Memory B cell (primary cell): ENCODE results near the gene ERG.

Source experiments
- ATAC-seq: fragments of 150-1000 bp; cut with Tn5 transposase; 2 replicates; pipeline ENCODE4 v1.10.0; 2021; ENCODE audit warnings: low read depth, mild to moderate bottlenecking, moderate library complexity
- DNase-seq, 2 donors: peaks; one replicate each; pipeline ENCODE4 v3.0.0; 2022; ENCODE audit warnings: low spot score in 2 of 2
- H3K27ac Mint-ChIP-seq: one replicate; pipeline ENCODE4 v1.8.0; 2022; ENCODE audit warnings: mild to moderate bottlenecking, moderate library complexity, mixed read lengths
- H3K27me3 Mint-ChIP-seq: one replicate; pipeline ENCODE4 v1.8.0; 2022; ENCODE audit warnings: mixed read lengths
- H3K36me3 Mint-ChIP-seq: one replicate; pipeline ENCODE4 v1.8.0; 2022; ENCODE audit warnings: mild to moderate bottlenecking, mixed read lengths
- H3K4me1 Mint-ChIP-seq: one replicate; pipeline ENCODE4 v1.8.0; 2022; ENCODE audit warnings: mixed read lengths
- H3K4me3 Mint-ChIP-seq: one replicate; pipeline ENCODE4 v1.8.0; 2022; ENCODE audit warnings: mild to moderate bottlenecking, moderate library complexity, mixed read lengths
- H3K9me3 Mint-ChIP-seq: one replicate; pipeline ENCODE4 v1.8.0; 2022; ENCODE audit warnings: mixed read lengths

ERG gene

GRCh38 chr21:38354746-38355145, 143.5 kb downstream of the ERG start:
- H3K27me3 Mint-ChIP-seq: peaks cover 9% of the 10 kb centered on the region
- peaks cover 5% of the 10 kb centered on the region for H3K4me1 Mint-ChIP-seq
- H3K27ac Mint-ChIP-seq: peak overlapping the region; percentile 9
- H3K9me3 Mint-ChIP-seq: no peaks in the 10 kb centered on the region
- ATAC-seq: no peak
- DNase-seq: no peak
- no peaks in the 10 kb centered on the region for H3K36me3 Mint-ChIP-seq
- H3K4me3 Mint-ChIP-seq: no peak overlapping the region

GRCh38 chr21:38354231-38354630, 144.0 kb downstream of the ERG start:
- ATAC-seq (no peak), DNase-seq (no peak)
- no peaks in the 10 kb centered on the region for H3K36me3 Mint-ChIP-seq
- H3K27ac Mint-ChIP-seq: no peak overlapping the region
- peaks cover 9% of the 10 kb centered on the region for H3K27me3 Mint-ChIP-seq
- no peak overlapping the region for H3K4me3 Mint-ChIP-seq
- peaks cover 5% of the 10 kb centered on the region for H3K4me1 Mint-ChIP-seq
- H3K9me3 Mint-ChIP-seq: no peaks in the 10 kb centered on the region

- no peak for DNase-seq
- Mint-ChIP-seq H3K36me3 (no peaks in the 10 kb centered on the region), H3K4me1 (peaks cover 5% of the 10 kb centered on the region), H3K4me3 (no peak overlapping the region), H3K27me3 (peaks cover 9% of the 10 kb centered on the region), H3K27ac (no peak overlapping the region), H3K9me3 (no peaks in the 10 kb centered on the region)
- ATAC-seq: no peak
Measured at GRCh38 chr21:38352536-38353219, 145.6 kb downstream of the ERG start.

GRCh38 chr21:38351961-38352521, 146.2 kb downstream of the ERG start:
- Mint-ChIP-seq H3K4me3 (no peak overlapping the region), H3K36me3 (no peaks in the 10 kb centered on the region), H3K27me3 (peaks cover 9% of the 10 kb centered on the region), H3K4me1 (peaks cover 5% of the 10 kb centered on the region), H3K9me3 (no peaks in the 10 kb centered on the region), H3K27ac (no peak overlapping the region)
- no peak for DNase-seq
- ATAC-seq: no peak

GRCh38 chr21:38351176-38351959, 146.9 kb downstream of the ERG start:
- ATAC-seq (no peak), DNase-seq (no peak)
- H3K9me3 Mint-ChIP-seq: no peaks in the 10 kb centered on the region
- H3K4me1 Mint-ChIP-seq: peaks cover 4% of the 10 kb centered on the region
- peaks cover 7% of the 10 kb centered on the region for H3K27me3 Mint-ChIP-seq
- no peak overlapping the region for H3K4me3 Mint-ChIP-seq
- no peaks in the 10 kb centered on the region for H3K36me3 Mint-ChIP-seq
- no peak overlapping the region for H3K27ac Mint-ChIP-seq

GRCh38 chr21:38350684-38351083, 147.6 kb downstream of the ERG start:
- DNase-seq: no peak
- no peak overlapping the region for H3K4me3 Mint-ChIP-seq
- H3K4me1 Mint-ChIP-seq: peaks cover 3% of the 10 kb centered on the region
- peaks cover 5% of the 10 kb centered on the region for H3K27me3 Mint-ChIP-seq
- no peak for ATAC-seq
- no peaks in the 10 kb centered on the region for H3K36me3 Mint-ChIP-seq
- H3K27ac Mint-ChIP-seq: no peak overlapping the region
- H3K9me3 Mint-ChIP-seq: no peaks in the 10 kb centered on the region

GRCh38 chr21:38349977-38350376, 148.3 kb downstream of the ERG start:
- H3K27me3 Mint-ChIP-seq: peaks cover 7% of the 10 kb centered on the region
- no peak overlapping the region for H3K4me3 Mint-ChIP-seq
- H3K27ac Mint-ChIP-seq: no peak overlapping the region
- H3K36me3 Mint-ChIP-seq: no peaks in the 10 kb centered on the region
- ATAC-seq: no peak
- no peak for DNase-seq
- peaks cover 3% of the 10 kb centered on the region for H3K4me1 Mint-ChIP-seq
- H3K9me3 Mint-ChIP-seq: no peaks in the 10 kb centered on the region

- no peak overlapping the region for H3K27ac Mint-ChIP-seq
- no peak for ATAC-seq
- H3K4me1 Mint-ChIP-seq: peaks cover 3% of the 10 kb centered on the region
- no peaks in the 10 kb centered on the region for H3K9me3 Mint-ChIP-seq
- H3K4me3 Mint-ChIP-seq: no peak overlapping the region
- DNase-seq: no peak
- no peaks in the 10 kb centered on the region for H3K36me3 Mint-ChIP-seq
- H3K27me3 Mint-ChIP-seq: peaks cover 4% of the 10 kb centered on the region
Measured at GRCh38 chr21:38349111-38349746, 149.0 kb downstream of the ERG start.

GRCh38 chr21:38346286-38346685, 152.0 kb downstream of the ERG start:
- DNase-seq (no peak), ATAC-seq (no peak)
- H3K4me1 Mint-ChIP-seq: no peaks in the 10 kb centered on the region
- H3K27me3 Mint-ChIP-seq: peaks cover 4% of the 10 kb centered on the region
- H3K36me3 Mint-ChIP-seq: no peaks in the 10 kb centered on the region
- H3K9me3 Mint-ChIP-seq: no peaks in the 10 kb centered on the region
- no peak overlapping the region for H3K27ac Mint-ChIP-seq
- H3K4me3 Mint-ChIP-seq: no peak overlapping the region

GRCh38 chr21:38343691-38344090, 154.6 kb downstream of the ERG start:
- H3K27me3 Mint-ChIP-seq: peaks cover 2% of the 10 kb centered on the region
- H3K27ac Mint-ChIP-seq: no peak overlapping the region
- H3K36me3 Mint-ChIP-seq: no peaks in the 10 kb centered on the region
- H3K9me3 Mint-ChIP-seq: no peaks in the 10 kb centered on the region
- ATAC-seq (no peak), DNase-seq (no peak)
- no peaks in the 10 kb centered on the region for H3K4me1 Mint-ChIP-seq
- no peak overlapping the region for H3K4me3 Mint-ChIP-seq

GRCh38 chr21:38342739-38343138, 155.5 kb downstream of the ERG start:
- DNase-seq (no peak), ATAC-seq (no peak)
- Mint-ChIP-seq H3K9me3 (no peaks in the 10 kb centered on the region), H3K27ac (no peak overlapping the region), H3K4me3 (no peak overlapping the region), H3K27me3 (peaks cover 2% of the 10 kb centered on the region), H3K36me3 (no peaks in the 10 kb centered on the region), H3K4me1 (no peaks in the 10 kb centered on the region)

GRCh38 chr21:38341546-38342012, 156.7 kb downstream of the ERG start:
- H3K36me3 Mint-ChIP-seq: no peaks in the 10 kb centered on the region
- H3K4me1 Mint-ChIP-seq: no peaks in the 10 kb centered on the region
- no peak overlapping the region for H3K27ac Mint-ChIP-seq
- no peak for ATAC-seq
- no peak for DNase-seq
- no peak overlapping the region for H3K4me3 Mint-ChIP-seq
- no peaks in the 10 kb centered on the region for H3K9me3 Mint-ChIP-seq
- H3K27me3 Mint-ChIP-seq: peaks cover 2% of the 10 kb centered on the region

GRCh38 chr21:38340131-38340530, 158.1 kb downstream of the ERG start:
- H3K9me3 Mint-ChIP-seq: no peaks in the 10 kb centered on the region
- H3K4me3 Mint-ChIP-seq: no peak overlapping the region
- H3K36me3 Mint-ChIP-seq: no peaks in the 10 kb centered on the region
- DNase-seq (no peak), ATAC-seq (no peak)
- H3K27ac Mint-ChIP-seq: no peak overlapping the region
- H3K27me3 Mint-ChIP-seq: no peaks in the 10 kb centered on the region
- no peaks in the 10 kb centered on the region for H3K4me1 Mint-ChIP-seq

GRCh38 chr21:38337793-38338192, 160.5 kb downstream of the ERG start:
- ATAC-seq (no peak), DNase-seq (no peak)
- no peak overlapping the region for H3K27ac Mint-ChIP-seq
- H3K36me3 Mint-ChIP-seq: no peaks in the 10 kb centered on the region
- no peak overlapping the region for H3K4me3 Mint-ChIP-seq
- no peaks in the 10 kb centered on the region for H3K9me3 Mint-ChIP-seq
- no peaks in the 10 kb centered on the region for H3K4me1 Mint-ChIP-seq
- no peaks in the 10 kb centered on the region for H3K27me3 Mint-ChIP-seq
